Thymus (tissue), 11 donors: ENCODE results near the gene CYBC1. TPM values are rescaled to one million over a fixed set of nuclear protein-coding genes. Genes with fewer than 3 reads are reported as not detected.

Experiments
- DNase-seq, 9 donors: peaks; one replicate each; pipeline ENCODE4 v3.0.0-alpha.2; 2013; ENCODE audit warnings: low spot score in 9 of 9, low read depth in 6 of 9, missing footprints in 1 of 9
- H3K27ac ChIP-seq, 2 donors: one replicate each; pipeline ENCODE4 v1.5.1; 2013; ENCODE audit warnings: control low read depth in 1 of 2, low read depth in 1 of 2, low read length in 1 of 2, mild to moderate bottlenecking in 1 of 2, moderate library complexity in 1 of 2
- H3K27me3 ChIP-seq, 2 donors: one replicate each; pipeline ENCODE4 v1.5.1; 2013; ENCODE audit warnings: low read length in 1 of 2; ENCODE audit not compliant: control insufficient read depth in 2 of 2, insufficient read depth in 1 of 2
- H3K36me3 ChIP-seq, 2 donors: one replicate each; pipeline ENCODE4 v1.5.1; 2013; ENCODE audit warnings: low read length in 1 of 2, mild to moderate bottlenecking in 1 of 2, moderate library complexity in 1 of 2; ENCODE audit not compliant: control insufficient read depth in 2 of 2, insufficient read depth in 2 of 2
- H3K4me1 ChIP-seq, 2 donors: one replicate each; pipeline ENCODE4 v1.5.1; 2013; ENCODE audit warnings: low read length in 2 of 2; ENCODE audit not compliant: control insufficient read depth in 2 of 2, insufficient read depth in 2 of 2
- H3K4me3 ChIP-seq, 2 donors: one replicate each; pipeline ENCODE4 v1.5.1; 2013; ENCODE audit warnings: low read length in 2 of 2, control low read depth in 1 of 2, mild to moderate bottlenecking in 1 of 2
- H3K9me3 ChIP-seq, 2 donors: one replicate each; pipeline ENCODE4 v1.5.1; 2013; ENCODE audit warnings: low read length in 1 of 2, mild to moderate bottlenecking in 1 of 2; ENCODE audit not compliant: control insufficient read depth in 2 of 2, insufficient read depth in 1 of 2
- WGBS: extraction: QIAGEN DNeasy Blood & Tissue Kit; methylation state at CpG from one replicate; pipeline ENCODE4 v1.1.7; 2013; 5-methylcytosine and 5-hydroxymethylcytosine counted together
- polyA plus RNA-seq: library from polyadenylated mRNA; stranded (reverse); fragments of 200-250 nt; gene quantifications from one replicate; pipeline ENCODE4 v1.2.3, GENCODE V29; 2013
- total RNA-seq: library from RNA; stranded (reverse); fragments of 120-200 nt; gene quantifications from one replicate; pipeline ENCODE4 v1.2.4, GENCODE V29; 2013
- donor health status: healthy.

CYBC1 gene
- total and polyA plus RNA-seq, 2 donors, result 80.7 to 103 TPM

DNA sequence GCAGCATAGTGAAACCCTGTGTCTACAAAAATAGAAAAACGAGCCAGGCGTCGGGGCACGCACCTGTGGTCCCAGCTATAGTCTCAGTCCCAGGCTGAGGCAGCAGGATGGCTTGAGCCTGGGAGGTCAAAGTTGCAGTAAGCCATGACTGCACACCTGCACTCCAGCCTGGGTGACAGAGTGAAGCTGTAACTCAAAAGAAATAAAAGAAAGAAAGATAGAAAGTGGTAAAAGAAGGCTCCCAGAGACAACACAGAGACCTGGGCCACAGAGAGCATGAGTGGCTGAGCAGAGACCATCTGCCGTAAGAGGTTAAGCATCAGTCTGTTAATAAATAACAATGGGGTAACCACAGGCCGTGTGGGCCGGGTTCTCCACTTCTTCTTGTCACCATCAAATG is 47.7 kb downstream of the CYBC1 start:
- Histone ChIP-seq H3K4me1 (peaks cover 13 to 33% of the 10 kb centered on the region in 2 donors), H3K27me3 (no peaks in the 10 kb centered on the region), H3K4me3 (no peak overlapping the region), H3K36me3 (peaks cover 8 to 14% of the 10 kb centered on the region in 2 donors), H3K27ac (no peak overlapping the region), H3K9me3 (peaks cover 0 to 3% of the 10 kb centered on the region in 2 donors)
- DNase-seq, result no peak
- 81% methylated on average over 7 of the region's 7 CpGs for WGBS

DNA sequence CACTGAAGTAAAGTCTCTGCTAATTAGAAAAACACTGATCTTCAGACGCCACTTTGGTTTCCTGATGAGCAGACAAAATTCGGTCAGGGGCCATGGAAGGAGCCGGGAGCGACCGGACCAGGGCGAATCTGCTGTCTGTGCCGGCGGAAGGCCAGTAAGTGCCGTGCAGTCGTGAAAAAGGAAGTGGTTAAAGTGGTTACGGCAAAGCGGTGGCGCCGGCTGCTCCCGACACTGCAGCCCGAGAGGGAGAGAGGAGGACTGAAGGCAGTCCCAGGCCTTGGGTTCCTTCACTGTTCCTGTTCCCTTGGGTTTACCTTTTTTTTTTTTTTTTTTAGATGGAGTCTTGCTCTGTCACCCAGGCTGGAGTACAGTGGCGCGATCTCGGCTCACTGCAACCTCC is 49.7 kb downstream of the CYBC1 start:
- H3K27me3 ChIP-seq, result no peaks in the 10 kb centered on the region
- WGBS, result 8% methylated on average over 19 of the region's 19 CpGs
- peak in 4 of 9 donors; percentile 29 to 72 (median 43) for DNase-seq
- H3K27ac ChIP-seq, result peak overlapping the region; percentile 36 to 45
- peaks cover 4 to 10% of the 10 kb centered on the region in 2 donors for H3K36me3 ChIP-seq
- peaks cover 0 to 3% of the 10 kb centered on the region in 2 donors for H3K9me3 ChIP-seq
- peak overlapping the region; percentile 12 to 37 for H3K4me3 ChIP-seq
- H3K4me1 ChIP-seq, result peaks cover 13 to 33% of the 10 kb centered on the region in 2 donors

DNA sequence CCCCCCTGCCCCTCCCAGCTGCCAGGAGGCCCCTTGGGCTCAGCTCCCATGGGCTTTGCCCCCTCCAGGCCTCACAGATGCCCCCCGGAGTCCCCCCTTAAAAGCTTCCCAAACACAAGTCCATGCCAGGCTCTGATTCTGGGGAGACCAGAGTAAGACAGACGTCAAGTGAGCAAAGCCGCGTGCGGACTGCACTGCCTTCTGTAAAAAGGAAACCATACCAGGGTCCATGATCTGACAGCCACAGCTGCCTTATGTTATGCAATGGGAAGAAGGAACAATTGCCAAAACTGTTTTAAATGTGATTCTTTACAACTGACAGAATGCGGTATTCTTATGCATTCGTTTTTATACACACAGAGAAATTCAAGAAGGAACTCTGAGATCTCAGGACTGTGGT is 50.3 kb downstream of the CYBC1 start:
- H3K4me3 ChIP-seq, result no peak overlapping the region
- peak in 1 of 9 donors; percentile 16 for DNase-seq
- WGBS, result 33% methylated on average over 7 of the region's 7 CpGs
- H3K9me3 ChIP-seq, result peaks cover 0 to 3% of the 10 kb centered on the region in 2 donors
- H3K36me3 ChIP-seq, result peaks cover 4 to 10% of the 10 kb centered on the region in 2 donors
- H3K27me3 ChIP-seq, result no peaks in the 10 kb centered on the region
- no peak overlapping the region for H3K27ac ChIP-seq
- peaks cover 13 to 33% of the 10 kb centered on the region in 2 donors for H3K4me1 ChIP-seq

DNA sequence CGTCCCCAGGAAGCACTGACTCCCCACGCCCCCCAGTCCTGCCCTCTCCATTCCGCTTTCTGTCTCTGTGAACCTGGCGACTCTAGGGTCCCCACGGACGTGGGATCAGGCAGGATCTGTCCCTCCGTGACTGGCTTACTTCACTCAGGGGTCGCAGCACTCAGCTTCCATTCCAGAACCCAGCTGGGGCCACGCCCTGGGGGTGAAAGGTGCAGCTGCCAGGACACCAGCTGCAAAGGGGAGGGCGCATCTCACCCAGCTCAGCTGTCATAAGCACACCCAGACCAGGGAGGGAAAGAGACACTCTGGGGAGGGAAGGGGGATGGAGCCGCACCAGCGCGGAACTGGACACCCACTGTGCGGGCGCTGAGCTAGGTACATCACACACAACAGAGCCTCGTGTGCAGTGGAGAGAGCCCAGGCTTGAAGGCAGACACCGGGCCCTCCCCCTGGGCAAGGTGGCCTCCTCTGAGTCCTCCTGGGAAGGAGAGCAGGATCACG is 50.9 kb downstream of the CYBC1 start:
- 87% methylated on average over 18 of the region's 18 CpGs for WGBS
- H3K36me3 ChIP-seq, result peaks cover 4 to 10% of the 10 kb centered on the region in 2 donors

DNA sequence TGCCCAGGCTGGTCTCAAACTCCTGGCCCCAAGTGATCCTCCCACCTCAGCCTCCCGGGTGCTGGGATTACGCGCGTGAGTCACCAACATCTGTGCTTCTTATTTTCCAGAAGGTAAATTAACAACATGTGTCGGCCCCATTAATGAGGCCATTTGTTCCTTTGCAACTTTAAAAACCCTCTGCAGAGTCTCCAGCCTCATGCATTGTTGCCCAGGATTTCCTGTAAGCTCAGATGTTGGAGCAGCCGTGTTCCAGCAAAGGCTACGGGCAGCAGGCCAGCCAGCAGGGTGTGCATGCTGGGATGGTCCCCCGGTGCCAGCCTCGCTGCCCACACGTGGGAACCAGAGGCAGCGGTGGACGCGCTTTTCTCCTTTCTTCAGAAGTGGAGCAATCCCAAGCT is 51.5 kb downstream of the CYBC1 start:
- no peak overlapping the region for H3K27ac ChIP-seq
- WGBS, result 95% methylated on average over 13 of the region's 13 CpGs
- H3K27me3 ChIP-seq, result no peaks in the 10 kb centered on the region
- DNase-seq, result no peak
- H3K36me3 ChIP-seq, result peaks cover 6 to 12% of the 10 kb centered on the region in 2 donors
- no peak overlapping the region for H3K4me3 ChIP-seq
- H3K9me3 ChIP-seq, result peaks cover 0 to 3% of the 10 kb centered on the region in 2 donors
- peaks cover 13 to 33% of the 10 kb centered on the region in 2 donors for H3K4me1 ChIP-seq

More for the DNA sequence above, 50.9 kb downstream of the CYBC1 start:
- no peaks in the 10 kb centered on the region for H3K27me3 ChIP-seq
- peak in 3 of 9 donors; percentile 22 to 52 (median 31) for DNase-seq
- H3K4me3 ChIP-seq, result no peak overlapping the region
- peaks cover 0 to 3% of the 10 kb centered on the region in 2 donors for H3K9me3 ChIP-seq
- no peak overlapping the region for H3K27ac ChIP-seq
- H3K4me1 ChIP-seq, result peaks cover 13 to 33% of the 10 kb centered on the region in 2 donors

DNA sequence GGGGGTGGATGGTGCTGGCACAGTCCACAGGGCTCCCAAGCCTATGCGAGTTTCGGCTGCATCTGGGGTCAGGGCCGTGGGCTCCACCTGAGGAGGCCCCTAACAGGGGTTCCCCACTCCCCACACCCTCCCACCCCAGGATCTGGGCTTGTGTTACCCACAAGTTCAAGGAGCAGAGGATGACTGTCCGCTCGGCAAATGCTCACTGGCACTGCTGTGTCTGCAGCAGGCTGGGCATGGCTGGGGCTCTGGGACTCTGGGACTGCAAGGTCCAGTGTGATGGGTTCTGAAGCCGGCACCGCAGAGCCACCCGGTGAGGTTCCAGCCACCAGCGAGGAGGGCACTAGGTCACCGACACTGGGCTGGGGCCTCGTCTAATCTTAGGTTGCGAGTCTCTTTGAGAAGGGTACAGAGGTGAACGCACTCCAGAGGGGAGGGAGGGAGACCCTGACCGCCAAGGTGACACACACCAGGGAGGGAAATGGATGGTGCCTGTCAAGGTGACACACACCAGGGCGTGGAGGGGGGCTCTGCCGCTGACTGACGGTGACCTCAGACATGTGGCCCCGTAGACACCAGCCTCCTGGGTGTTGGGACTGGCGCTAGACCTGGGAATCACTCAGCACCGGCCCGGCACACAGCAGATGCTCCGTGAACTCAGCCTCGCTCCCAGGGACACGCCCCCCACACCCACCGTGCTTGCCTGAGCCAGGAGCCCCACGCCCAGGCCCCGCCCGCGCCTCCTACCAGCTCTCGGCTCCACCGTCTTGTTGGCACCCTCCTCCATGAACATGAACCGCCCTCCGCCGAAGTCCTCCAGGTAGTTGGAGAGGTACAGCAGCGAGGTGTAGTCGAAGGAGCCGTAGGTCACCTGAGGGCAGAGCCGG is 52.9 kb downstream of the CYBC1 start:
- Histone ChIP-seq H3K27ac (no peak overlapping the region), H3K4me1 (peaks cover 13 to 28% of the 10 kb centered on the region in 2 donors), H3K4me3 (no peak overlapping the region), H3K27me3 (no peaks in the 10 kb centered on the region), H3K9me3 (peaks cover 0 to 3% of the 10 kb centered on the region in 2 donors), H3K36me3 (peaks cover 2 to 16% of the 10 kb centered on the region in 2 donors)
- no peak for DNase-seq
- 96% methylated on average over 38 of the region's 38 CpGs for WGBS

DNA sequence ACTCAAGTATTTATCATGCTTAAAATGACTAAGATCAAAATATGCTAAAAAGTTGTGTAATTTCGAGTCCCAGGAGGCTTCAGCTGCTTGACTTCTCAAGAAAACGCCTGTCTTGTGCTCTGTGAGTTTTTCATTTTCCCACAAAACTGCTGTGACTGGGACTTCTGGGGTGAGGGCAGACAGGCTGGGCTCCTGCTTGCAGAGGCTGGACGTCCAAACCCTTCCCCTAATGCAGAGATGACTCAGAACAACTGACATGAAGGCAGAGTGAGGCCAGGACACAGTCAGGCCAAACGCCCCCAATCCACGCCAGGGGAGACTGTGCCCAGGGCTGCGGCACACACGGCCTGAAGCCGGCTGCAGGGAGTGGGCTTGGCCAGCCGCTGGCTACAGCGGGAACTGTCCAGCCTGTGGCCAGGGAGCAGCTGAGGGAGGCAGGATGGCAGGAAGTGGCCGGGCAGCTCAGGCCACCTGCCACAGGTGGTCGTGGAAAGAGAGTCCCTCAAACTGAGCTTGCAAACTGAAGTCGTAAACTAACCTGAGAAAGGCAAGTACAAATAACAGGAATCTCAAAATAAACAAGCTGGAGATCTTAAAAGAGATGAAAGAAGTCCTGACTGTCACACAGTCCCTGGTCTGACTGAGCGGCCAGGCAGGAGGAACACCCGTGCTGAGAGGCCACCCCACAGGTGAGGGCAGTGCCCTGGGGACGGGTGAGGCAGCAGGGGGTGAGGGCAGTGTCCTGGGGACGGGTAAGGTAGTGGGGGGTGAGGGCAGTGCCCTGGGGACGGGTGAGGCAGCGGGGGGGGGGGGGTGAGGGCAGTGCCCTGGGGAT is 53.7 kb downstream of the CYBC1 start:
- Histone ChIP-seq H3K4me1 (peaks cover 13 to 24% of the 10 kb centered on the region in 2 donors), H3K27ac (no peak overlapping the region), H3K36me3 (peaks cover 2 to 20% of the 10 kb centered on the region in 2 donors), H3K27me3 (no peaks in the 10 kb centered on the region), H3K4me3 (no peak overlapping the region), H3K9me3 (peaks cover 0 to 3% of the 10 kb centered on the region in 2 donors)
- no peak for DNase-seq
- 92% methylated on average over 19 of the region's 19 CpGs for WGBS

DNA sequence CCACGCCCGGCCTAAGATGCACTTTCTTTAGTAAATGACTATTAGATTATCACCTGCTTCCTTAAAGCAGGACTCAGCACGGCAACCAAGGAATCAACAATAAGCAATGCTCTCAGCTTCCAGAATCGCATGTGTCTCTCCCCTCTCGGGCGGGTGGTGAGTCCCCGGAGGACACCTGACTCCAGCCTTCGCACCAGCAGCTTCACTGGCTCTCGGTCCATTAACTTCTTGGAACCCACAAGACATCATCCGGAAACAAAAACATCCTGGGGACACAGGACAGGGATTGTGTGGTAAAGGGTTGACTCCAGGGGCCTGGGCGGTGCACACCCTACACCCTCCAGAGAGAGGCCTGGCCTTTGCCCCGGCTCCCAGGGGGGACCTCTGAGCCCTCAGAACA is 56.3 kb downstream of the CYBC1 start:
- DNase-seq, result no peak
- Histone ChIP-seq H3K9me3 (no peaks in the 10 kb centered on the region), H3K27me3 (no peaks in the 10 kb centered on the region), H3K4me1 (peaks cover 2 to 3% of the 10 kb centered on the region in 2 donors), H3K4me3 (no peak overlapping the region), H3K36me3 (peaks cover 2 to 19% of the 10 kb centered on the region in 2 donors), H3K27ac (no peak overlapping the region)
- WGBS, result 96% methylated on average over 12 of the region's 12 CpGs
